ENCODE measurements around the gene UPK3A. TPM values are rescaled to one million over a fixed set of nuclear protein-coding genes. Genes with fewer than 3 reads are reported as not detected.
A peak's percentile ranks its signal among the peaks of the same experiment; 100 is the strongest.
"Not testable (repeated sequence)": the region's sequence is repeated elsewhere in the genome, so short reads cannot be mapped to it uniquely, and the experiment has no call there.

Gene UPK3A
- total RNA-seq, 1 experiment from 2014 or later = not detected

DNA sequence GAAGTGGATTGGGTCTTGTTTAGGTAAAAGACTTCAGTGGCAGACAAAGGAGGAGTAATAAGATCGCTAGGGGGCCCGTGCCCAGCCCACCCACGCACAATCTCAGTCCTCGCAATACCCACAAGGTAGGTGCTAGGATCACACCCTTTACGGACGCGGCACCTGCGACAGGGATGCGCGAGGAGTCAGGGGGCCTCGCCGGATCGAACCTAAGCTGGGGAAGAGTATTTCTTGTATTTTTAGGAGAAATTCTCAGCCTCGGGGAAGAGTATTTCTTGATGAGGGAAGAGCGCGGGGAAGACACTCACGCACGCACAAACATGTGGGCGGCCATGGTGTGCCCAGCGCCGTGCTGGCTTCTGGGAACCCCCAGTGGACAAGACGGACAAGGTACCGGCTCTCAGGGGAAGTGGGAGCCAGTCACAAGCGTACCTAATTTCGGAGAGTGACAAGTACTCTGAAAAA is 24.2 kb downstream of the UPK3A start:
- no peak for DNase-seq (ENCODE audit: low read depth)

DNA sequence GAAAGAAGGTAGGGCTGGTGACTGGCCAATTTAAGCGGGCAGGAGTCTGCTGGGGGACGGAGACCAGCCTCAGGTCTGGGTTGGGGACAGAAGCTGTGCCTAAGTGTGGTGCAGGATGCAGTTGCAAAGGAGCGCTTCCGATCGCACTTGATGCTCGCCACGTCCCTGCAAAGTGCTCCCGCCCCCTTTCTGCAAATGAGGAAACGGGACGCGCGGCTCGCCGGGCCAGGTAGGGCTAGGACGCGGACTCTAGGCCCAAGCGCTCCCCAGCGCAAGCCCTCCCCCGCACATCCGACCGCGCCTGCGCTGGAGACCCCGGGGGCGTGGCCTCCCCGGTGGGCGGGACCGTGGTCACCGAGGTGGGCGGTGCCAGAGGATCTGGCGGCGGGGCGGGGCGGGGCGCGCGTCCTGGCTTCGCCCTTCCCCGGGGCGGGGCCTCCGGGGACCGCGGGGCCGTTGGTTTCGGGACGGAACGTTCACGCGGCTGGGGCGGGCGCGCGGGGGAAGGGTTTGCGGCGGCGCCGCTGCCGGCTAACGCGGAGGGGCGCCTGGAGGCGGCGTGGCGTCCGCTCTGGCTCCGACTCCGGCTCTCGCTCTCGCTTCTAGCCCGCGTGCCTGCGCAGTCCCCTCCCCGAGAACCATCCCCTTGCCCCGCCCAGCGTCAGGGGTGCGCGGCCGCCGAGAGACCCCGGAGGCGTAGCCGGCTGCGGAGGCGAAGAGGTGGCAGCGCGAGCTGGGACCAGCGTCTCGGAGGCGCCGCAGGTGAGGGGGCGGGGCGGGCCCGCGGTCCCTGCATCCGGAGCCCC is 24.9 kb downstream of the UPK3A start, which contains the start of gene FAM118A:
Gene FAM118A, plus strand, starts transcription at position 513 of the 806 bp plus-strand sequence. CDS start 12,446 bp downstream, outside the sequence.
- peak; percentile 77 for DNase-seq (ENCODE audit: low read depth)

DNA sequence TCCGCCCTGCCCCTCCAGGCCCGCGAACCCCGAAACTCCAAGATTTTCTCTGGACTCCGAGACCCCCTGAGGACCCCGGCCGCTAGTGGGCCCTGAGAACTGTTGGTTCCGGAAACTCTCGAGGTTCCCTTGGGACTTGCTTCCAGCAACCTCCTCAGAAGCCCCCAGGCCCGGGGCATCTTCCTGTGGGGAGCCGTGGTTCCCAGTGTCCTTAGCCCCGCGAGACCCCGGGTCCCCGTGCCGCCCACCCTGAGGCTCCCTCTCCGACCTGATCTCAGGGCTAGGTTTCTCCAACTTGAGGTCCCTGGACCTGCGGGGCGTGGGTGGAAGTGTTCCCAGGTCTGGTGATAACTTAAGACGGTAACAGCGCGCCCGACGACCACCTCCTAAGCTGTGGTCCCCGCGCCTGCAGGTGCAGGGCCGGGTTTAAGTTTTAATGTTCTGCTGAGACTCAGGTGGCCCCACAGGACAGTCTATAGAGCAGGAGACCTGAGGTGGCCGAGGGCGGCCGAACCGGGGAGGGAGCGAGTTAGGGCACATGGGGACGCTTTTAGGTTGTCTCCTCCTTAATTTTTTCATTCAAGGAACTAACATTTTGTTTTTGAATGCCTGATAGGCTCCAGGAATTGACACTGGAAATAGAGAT is 25.7 kb downstream of the UPK3A start:
- DNase-seq (ENCODE audit: low read depth) = no peak

DNA sequence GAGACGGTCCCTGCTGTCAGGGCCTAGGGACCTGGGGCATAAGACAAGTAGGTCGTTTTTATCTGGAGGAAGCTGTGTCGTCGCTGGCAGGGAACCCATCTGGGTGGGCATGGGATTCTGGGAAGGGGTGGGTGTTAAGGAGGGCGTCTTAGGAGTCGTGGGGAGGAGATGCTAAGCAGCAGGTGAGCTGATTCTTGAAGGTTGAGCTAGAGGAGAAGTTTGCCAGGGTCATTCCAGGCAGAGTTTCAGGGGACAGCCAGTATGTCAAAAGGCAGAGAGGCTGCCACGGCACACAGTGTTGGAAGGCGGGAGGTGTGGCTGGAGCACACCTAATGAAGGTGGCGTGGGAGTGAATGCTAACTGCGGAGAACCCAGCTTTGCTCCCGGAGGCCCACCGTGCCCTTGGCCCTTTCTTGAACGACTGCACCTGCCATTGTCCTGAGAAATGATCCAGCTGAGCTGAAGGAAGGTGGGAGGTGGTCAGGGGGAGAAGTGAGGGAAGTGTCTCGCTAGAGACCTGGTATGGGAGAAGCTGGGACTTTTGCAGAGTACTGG is 26.3 kb downstream of the UPK3A start:
- no peak for DNase-seq (ENCODE audit: low read depth)

DNA sequence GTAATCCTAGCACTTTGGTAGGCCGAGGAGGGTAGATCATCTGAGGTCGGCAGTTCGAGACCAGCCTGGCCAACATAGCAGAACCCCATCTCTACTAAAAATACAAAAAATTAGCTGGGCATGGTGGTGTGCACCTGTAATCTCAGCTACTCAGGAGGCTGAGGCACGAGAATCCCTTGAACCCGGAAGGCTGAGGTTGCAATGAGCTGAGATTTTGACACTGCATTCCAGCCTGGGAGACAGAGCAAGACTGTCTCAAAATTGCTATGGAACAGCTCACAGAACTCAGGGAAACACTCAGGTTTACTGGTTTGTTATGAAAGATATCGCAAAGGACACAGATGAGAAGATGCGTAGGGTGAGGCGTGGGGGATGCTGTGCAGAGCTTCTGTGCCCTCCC is 27.7 kb downstream of the UPK3A start:
- no peak for DNase-seq (ENCODE audit: low read depth)

DNA sequence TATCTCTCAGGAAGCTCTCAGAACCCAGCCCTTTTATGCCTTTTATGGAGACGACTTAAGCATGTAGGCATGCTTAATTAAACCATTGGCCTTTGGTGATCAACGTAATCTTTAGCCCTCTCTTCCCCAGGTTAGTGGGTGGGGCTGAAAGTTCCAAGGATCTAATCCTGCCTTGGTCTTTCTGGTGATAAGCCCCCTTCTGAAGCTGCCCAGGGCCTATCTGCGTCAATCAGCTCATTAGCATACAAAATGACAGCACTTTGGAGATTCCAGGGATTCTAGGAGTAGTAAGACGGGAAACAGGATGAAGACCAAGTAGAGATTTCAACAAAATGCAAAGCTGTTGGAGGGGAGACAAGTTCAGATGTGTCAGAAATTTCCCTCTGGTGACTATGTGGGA is 28.1 kb downstream of the UPK3A start:
- no peak for DNase-seq (ENCODE audit: low read depth)

DNA sequence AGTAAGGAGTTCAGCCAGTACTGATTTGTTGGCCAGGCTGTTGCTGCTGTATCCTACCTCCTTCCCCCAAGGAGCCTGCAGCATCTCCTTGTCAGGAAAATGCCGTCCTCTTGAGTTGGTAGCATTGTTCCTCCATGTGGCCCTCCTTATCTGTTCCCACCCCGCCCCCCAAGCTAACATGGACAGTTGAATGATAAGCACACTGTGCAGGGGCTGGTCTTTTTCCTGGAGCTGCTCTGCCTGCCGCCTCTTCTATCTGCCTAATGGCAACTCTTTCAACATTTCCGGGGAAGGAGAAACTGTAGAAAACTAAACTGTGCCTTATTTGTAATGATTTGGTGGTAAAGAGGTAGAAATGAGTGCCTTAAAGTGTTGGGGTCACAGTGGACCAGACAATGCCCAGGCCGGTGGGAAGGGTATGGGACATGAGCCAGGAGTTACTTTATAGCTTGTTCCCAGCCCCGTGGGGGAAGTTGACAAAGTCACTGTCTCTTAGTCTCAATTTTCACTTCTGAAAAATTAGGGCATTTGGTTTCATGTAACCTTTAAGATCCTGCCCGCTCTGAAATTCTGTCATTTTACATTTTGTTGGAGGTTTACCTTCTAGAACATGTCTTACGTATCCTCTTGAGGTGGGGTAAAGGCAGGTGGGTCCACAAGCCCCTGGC is 29.4 kb downstream of the UPK3A start:
- no peak for DNase-seq (ENCODE audit: low read depth)

DNA sequence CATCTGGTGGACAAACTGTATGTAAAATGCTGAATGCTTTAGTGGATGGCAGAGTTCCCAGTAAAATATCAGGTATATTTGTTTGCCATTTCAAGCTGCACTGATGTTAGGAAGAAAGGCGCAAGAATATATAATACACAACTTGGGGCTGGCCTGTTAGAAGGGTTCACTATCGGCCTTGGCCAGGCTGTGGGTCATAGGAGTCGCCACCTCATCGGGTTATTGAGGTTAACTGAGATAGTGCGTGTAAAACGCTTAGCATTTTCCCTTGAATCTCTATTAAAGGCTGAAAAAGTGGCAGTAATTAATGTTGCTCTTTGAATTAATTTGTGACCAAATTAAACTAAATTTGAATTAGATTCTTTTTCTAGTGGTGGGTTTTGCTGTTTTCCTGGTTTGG is 30.0 kb downstream of the UPK3A start:
- DNase-seq (ENCODE audit: low read depth) = no peak

DNA sequence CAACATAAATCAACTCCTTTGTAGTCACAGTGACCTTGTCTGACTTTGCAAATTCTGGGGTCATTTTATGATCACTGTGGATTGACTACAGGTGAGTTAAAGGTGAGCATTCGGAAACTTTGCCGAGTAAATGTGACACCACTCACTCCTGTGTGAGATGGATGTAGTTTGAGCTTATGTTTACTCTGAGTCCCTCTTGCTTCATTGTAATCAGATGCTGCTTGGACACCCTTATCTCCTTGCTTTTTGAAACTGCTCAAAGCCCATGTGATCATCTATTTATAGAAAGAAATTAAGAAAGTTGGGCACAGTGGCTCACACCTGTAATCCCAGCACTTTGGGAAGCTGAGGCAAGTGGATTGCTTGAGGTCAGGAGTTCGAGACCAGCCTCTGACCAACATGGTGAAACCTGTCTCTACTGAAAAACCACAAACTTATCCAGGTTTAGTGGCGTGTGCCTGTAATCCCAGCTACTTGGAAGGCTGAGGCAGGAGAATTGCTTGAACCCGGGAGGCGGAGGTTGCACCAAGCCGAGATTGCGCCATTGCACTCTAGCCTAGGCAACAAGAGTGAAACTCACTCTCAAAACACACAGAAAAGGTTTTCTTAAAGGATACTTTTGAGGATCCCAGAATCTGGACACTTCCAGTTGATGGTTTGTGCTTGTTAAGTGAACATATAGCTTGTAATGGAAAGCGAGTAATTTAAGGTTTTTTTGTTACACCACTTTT is 32.2 kb downstream of the UPK3A start:
- DNase-seq (ENCODE audit: low read depth) = no peak

DNA sequence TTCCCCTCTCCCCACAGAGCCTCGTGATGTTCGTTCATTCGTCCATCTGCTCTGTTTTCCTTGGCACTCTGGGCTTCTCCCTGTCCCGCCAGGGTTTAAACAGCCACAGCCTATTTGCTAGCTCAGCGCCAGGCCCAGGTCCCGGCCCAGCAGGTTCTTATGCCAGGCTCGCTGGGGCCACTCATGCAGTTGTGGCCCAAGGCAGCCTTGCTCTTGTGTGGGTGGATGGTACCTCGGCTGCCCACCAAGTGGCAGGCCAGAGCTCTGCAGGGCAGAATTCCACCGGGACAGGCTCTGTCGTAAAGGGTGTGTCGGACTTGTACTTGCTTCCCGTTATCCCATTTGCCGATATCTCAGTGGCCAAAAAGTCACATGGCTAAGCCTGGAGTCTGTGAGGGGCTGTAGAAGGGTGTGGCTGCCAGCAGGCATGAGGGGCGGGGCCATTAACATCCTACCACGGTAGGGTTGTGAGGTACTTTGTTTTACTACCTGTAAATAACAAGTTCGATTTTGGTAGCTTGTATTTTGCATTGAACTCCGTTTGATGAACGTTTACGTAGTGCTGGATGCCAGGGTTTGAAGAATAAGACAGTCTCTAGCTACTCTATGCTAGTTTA is 32.9 kb downstream of the UPK3A start:
- DNase-seq (ENCODE audit: low read depth) = no peak

DNA sequence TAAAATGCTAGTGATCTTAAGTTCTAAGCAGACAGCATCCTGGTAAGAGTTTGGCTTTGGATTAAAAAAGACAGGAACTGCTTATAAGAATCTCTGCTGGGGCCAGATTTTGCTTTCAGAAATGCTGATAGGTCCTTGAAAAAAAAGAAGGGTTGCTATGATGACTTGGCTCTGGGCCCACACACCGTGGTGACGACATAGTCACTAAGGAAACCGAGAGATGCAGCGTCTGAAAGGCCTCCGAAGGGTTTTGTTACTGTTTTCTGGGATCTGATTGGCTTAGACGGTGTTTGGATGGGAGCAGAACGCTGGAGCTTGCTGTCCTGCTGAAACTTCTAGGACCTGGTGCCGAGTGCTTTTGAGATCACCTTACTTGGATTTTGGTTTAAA is 33.4 kb downstream of the UPK3A start:
- peak; percentile 54 for DNase-seq (ENCODE audit: low read depth)

DNA sequence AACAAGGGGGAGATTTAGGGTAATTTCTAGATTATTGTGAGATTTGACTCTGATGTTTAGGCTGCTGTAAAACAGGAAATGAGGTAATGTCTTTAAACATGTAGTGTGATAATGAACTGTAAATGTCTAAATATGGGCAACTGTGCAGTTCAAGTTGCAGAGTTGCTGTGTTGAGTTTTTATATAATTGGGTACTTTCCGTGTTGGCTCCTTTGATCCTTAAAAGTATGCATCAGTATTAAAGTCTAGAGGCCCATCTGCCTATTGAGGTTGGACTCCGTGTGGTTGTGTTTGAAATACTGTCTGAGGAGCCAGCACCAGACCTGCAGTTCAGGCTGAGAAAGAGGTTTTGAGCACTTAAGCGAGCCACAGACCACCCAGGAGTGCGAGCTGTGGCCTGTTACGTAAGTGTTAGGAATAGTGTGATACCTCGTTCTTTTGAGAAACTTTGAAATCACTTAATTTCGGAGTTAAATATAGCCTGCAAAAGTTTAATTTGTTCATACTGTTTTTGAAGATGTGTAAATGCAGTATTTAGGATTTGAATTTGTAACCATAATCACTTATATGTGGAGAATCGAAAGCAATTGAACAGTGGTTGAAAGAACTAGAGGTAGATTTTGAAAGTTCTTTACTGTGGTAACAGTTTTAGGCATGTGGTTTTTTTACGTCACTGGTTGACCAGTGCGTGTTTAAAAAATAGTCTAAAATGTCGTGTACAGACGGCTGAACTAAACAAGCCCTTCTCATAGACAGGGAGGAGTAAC is 34.0 kb downstream of the UPK3A start:
- DNase-seq (ENCODE audit: low read depth) = no peak

DNA sequence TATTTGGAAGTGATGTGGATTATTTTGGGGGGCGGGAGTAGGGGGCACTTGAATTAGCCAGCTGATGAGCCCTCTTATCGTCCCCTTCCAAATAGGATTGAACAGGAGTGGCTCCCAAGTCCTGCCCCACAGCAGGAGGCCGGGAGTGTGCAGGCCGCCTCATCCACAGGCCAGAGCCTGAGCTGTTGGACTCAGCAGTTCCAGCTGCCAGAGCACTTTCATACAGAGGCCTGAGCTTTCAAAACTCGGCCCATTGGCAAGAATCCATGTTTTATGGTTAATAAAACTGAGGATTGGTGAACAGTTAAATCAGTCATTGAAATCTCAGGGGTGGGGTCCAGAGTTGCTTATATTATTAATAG is 34.6 kb downstream of the UPK3A start:
- DNase-seq (ENCODE audit: low read depth) = no peak

DNA sequence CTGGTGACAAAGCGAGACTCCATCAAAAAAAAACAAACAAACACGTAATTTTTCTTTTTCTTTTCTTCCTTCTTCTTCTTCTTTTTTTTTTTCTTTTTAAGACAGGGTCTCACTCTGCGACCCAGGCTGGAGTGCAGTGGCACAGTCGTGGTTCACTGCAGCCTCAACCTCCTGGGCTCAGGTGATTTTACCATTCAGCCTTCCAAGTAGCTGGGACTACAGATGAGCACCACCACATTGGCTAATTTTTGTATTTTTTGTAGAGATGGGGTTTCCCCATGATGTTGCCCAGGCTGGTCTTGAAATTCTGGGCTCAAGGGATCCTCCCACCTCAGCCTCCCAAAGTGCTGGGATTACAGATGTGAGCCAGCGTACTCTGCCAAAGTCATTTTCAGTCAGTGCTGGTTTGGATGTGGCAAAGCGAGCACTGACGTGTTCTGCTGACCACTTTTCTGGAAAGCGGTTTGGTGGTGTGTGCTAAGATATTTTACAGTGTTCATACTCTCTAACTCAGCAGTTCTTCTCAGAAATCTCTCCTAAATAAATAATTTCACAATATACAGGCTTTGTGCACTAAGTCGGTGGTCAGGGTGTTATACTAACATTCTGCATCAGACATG is 35.7 kb downstream of the UPK3A start:
- no peak for DNase-seq (ENCODE audit: low read depth)

DNA sequence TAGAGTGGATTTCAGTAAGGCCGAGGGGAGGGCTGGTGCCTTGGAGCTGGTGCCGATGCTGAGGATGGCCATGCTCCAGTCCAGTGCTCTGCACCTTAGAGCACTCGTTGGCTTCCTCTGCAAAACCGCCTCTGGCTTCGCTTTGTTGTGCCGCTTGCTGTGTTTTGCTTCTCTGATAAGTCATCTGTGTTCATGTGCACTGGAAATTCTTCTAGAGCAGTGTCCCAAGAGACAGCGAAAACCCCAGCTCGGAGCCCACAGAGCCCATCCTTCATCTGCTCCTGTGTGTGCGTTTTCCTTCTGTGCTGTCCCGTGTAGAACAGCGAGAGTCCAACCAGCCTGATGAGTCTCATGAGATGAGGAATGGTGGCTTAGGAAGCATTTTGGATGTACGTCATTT is 37.1 kb downstream of the UPK3A start:
- no peak for DNase-seq (ENCODE audit: low read depth)

DNA sequence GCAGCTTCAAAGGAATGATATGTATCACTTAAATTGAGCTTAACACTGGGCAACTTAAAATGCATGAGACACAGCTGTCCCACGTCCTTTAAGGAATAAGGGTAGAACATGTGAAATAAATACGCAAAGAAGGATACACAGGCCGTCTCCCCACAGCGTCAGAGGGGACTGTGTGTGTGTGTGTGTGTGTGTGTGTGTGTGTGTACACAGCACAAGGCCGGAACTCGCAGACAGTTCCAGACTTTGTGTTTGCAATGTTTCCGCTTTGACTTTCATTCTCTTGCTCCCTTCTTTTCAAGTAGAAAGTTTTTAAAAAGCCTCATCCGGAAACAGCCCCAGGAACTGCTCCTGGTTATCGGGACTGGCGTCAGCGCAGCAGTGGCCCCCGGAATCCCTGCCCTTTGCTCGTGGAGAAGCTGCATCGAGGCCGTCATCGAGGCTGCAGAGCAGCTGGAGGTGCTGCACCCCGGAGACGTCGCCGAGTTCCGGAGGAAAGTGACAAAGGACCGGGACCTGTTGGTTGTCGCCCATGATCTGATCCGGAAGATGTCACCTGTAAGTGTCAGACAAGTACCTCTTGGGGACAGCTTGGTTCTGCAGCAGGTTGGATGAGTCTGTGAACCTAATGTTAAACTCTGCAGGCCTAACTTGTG is 38.2 kb downstream of the UPK3A start:
- DNase-seq (ENCODE audit: low read depth) = no peak

DNA sequence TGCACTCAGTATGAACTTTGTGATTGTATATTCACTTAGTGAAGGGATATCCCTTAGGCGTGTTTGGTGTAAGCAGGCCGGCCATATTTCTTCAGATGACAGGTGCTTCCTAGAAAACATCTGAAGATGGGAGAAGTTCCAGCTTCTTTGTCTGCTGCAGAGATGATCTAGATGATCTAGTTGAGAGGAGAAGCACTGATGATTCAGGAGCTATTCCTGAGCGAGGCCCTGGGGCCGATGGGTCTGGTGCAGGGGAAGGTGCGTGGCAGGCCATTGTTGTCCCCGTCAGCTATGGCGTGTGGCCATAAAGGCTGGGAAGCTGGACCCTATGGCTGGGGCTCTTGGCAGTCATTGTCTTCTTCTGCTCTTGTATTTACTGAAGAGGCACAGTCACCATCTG is 38.9 kb downstream of the UPK3A start:
- no peak for DNase-seq (ENCODE audit: low read depth)

DNA sequence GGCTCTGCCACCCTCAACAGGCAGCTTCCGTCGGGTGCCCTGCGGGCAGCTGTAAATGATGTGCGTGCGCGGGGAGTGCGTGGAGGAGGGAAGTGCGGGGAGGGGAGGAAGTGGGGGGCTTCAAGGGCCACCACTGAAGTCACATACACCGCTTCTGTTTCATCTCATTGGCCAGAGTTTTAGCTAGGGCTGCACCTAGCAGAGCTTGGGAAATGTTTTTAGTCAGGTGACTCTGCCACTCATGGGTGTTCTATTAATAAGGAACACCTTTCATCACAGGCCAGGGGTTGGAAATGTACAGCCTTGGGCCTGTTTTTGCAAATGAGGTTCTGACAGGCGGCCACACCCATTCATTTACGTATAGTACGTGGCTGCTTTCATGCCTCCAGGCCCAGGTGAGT is 39.6 kb downstream of the UPK3A start:
- DNase-seq (ENCODE audit: low read depth) = no peak

DNA sequence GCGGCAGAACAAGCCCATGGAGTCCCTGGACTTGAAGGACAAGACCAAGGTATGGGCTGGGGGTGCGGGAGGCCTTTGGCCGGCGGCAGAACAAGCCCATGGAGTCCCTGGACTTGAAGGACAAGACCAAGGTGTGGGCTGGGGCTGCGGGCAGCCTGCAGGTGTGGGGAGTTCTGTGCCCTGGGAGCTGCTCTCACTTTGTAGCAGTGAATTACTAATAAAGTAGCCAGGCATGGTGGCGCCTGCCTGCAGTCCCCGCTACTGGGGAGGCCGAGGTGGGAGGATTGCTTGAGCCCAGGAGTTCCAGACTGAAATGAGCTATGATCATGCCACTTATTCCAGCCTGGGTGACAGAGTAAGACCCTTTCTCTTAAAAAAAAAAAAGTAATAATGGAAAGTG is 43.5 kb downstream of the UPK3A start:
- not testable (repeated sequence) for DNase-seq (ENCODE audit: low read depth)
